Prostate gland (tissue), 2 donors: ENCODE data around the gene KCNE1. TPM values are rescaled to one million over a fixed set of nuclear protein-coding genes. Genes with fewer than 3 reads are reported as not detected.

Experiments used
- DNase-seq: peaks from one replicate; pipeline ENCODE4 v3.0.0-alpha.2; 2019; ENCODE audit warnings: low spot score
- H3K27ac ChIP-seq, 2 donors: fragments of 200-600 bp; sonication (generic); 2 replicates each; pipeline ENCODE4 v1.5.1; 2017 to 2019
- H3K27me3 ChIP-seq: fragments of 200-600 bp; sonication (generic); replicated peaks from 2 replicates; pipeline ENCODE4 v1.5.1; 2019; ENCODE audit not compliant: insufficient read depth
- H3K36me3 ChIP-seq, 2 donors: fragments of 200-600 bp; sonication (generic); 1 replicate in 1 of 2; 2 replicates in 1 of 2; pipeline versions ENCODE4 v1.5.1 to v1.8.1; 2017 to 2019
- H3K4me1 ChIP-seq: fragments of 200-600 bp; sonication (generic); replicated peaks from 2 replicates; pipeline ENCODE4 v1.5.1; 2019
- H3K4me3 ChIP-seq, 2 donors: fragments of 200-600 bp; sonication (generic); 2 replicates each; pipeline ENCODE4 v1.5.1; 2017 to 2019
- H3K9me3 ChIP-seq: fragments of 200-600 bp; sonication (generic); 2 replicates; pipeline ENCODE4 v1.5.1; 2017
- POLR2A ChIP-seq: fragments of 450-650 bp; IDR thresholded peaks from one replicate; pipeline ENCODE4 v1.6.1; 2016; ENCODE audit warnings: antibody characterized with exemption, mild to moderate bottlenecking
- POLR2AphosphoS5 ChIP-seq: sonication (generic); formaldehyde crosslinking; IDR thresholded peaks from one replicate; pipeline ENCODE4 v1.6.1; 2017; ENCODE audit warnings: antibody characterized with exemption
- WGBS: methylation state at CpG from one replicate; pipeline ENCODE4 v1.1.5; 2018; 5-methylcytosine and 5-hydroxymethylcytosine counted together
- intact Hi-C: fragments of 100-400 bp; cut with DNase I; formaldehyde crosslinking; loops from one replicate; pipeline ENCODE4 v1.14.2; 2022
- total RNA-seq, 2 donors: library from RNA; depleted of rRNA; stranded (reverse); fragments of >200 nt; gene quantifications; one replicate each; pipeline ENCODE4 v1.1.0, GENCODE V29; 2016
- TF ChIP-seq, protein P1 (sequence below), 4 experiments: fragments of 200-600 bp in 2 of 4; fragments of 450-650 bp in 2 of 4; sonication (generic) in 2 of 4; IDR thresholded peaks; 1 replicate in 3 of 4; 2 replicates in 1 of 4; pipeline ENCODE4 v1.5.1; 2016 to 2019; ENCODE audit warnings: antibody characterized with exemption in 4 of 4, mild to moderate bottlenecking in 2 of 4, moderate library complexity in 2 of 4

The KCNE1 gene
- total RNA-seq, 2 donors from 2014 or later: 0.32 to 6.7 TPM

DNA sequence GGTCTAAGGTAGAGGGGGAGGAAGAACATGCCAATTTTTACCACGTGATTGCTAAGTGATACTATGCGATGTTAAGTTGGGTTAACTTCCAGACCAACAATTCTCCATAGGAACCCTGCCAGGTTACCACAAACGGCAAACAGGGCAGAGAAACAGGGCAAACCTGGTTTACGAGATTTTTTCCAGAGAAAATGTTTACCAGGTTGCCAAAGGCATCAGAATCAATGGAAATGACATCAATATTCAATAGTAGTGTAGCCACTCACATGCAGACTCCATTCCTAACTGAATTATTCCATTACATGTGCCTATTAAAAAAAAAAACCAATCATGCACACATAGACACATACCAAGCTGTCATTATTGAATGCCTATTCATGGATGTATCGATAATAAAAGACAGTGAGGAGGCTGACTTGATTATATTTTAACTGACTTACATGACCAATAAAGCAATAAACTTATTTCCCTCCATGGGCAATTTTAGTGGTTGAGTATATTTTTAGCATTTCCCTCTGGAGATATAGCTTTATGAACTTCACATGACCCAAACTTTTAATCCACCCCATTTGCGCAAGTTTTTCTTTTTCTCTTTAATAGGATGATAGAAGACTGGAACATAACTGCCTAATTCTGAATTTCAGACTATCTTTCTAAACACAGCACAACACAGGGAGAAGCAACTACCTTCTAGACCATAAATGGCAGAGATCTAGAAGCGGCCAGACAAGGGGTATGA is 40.5 kb upstream of the KCNE1 start:
- H3K4me1 ChIP-seq: no peaks in the 10 kb centered on the region
- 60% methylated on average over 7 of the region's 7 CpGs for WGBS

DNA sequence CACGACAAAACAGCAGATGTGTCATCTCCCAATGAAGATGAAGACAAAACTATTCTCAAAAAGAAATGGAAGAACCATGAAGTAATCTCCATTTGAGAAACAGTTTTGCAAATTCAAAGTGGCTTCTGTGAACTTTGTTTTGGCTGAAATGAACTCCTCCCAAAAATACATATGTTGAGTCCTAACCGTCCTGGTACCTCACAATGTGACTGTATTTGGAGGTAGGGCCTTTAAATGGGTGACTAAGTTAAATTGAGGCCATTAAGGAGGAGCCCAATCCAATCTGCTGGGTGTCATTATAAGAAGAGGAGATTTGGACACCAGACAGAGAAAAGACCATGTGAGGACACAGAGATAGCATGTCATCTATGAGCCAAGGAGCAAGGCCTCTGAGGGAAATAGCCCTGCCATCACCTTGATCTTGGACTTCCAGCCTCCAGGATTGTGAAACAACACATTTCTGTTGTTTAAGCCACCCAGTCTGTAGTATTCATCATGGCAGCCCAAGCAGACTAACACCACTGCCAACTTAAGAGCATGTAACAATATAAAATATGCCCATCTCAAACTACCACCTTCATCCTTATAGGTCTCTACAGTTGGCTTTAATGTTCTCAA is 38.3 kb upstream of the KCNE1 start:
- no peaks in the 10 kb centered on the region for H3K4me1 ChIP-seq
- no peaks in the 10 kb centered on the region for H3K27me3 ChIP-seq
- H3K9me3 ChIP-seq: no peaks in the 10 kb centered on the region
- no peaks in the 10 kb centered on the region for H3K36me3 ChIP-seq
- H3K27ac ChIP-seq: no peak overlapping the region
- no peak for TF ChIP-seq POLR2A
- TF ChIP-seq, protein P1, sequence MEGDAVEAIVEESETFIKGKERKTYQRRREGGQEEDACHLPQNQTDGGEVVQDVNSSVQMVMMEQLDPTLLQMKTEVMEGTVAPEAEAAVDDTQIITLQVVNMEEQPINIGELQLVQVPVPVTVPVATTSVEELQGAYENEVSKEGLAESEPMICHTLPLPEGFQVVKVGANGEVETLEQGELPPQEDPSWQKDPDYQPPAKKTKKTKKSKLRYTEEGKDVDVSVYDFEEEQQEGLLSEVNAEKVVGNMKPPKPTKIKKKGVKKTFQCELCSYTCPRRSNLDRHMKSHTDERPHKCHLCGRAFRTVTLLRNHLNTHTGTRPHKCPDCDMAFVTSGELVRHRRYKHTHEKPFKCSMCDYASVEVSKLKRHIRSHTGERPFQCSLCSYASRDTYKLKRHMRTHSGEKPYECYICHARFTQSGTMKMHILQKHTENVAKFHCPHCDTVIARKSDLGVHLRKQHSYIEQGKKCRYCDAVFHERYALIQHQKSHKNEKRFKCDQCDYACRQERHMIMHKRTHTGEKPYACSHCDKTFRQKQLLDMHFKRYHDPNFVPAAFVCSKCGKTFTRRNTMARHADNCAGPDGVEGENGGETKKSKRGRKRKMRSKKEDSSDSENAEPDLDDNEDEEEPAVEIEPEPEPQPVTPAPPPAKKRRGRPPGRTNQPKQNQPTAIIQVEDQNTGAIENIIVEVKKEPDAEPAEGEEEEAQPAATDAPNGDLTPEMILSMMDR (IDR thresholded peaks at IDR 0.05): no peak
- no peak for TF ChIP-seq POLR2AphosphoS5
- intact Hi-C loops: no loop called here
- no peak for DNase-seq
- no peak overlapping the region for H3K4me3 ChIP-seq
- 75% methylated on average over 2 of the region's 2 CpGs for WGBS

More for the DNA sequence above, 40.5 kb upstream of the KCNE1 start:
- no peak overlapping the region for H3K4me3 ChIP-seq
- no peak for DNase-seq
- intact Hi-C loops: no loop called here
- TF ChIP-seq POLR2AphosphoS5: no peak
- TF ChIP-seq, protein P1 (IDR thresholded peaks at IDR 0.05): no peak
- no peak for TF ChIP-seq POLR2A
- no peaks in the 10 kb centered on the region for H3K9me3 ChIP-seq
- H3K27ac ChIP-seq: no peak overlapping the region
- no peaks in the 10 kb centered on the region for H3K36me3 ChIP-seq
- no peaks in the 10 kb centered on the region for H3K27me3 ChIP-seq

DNA sequence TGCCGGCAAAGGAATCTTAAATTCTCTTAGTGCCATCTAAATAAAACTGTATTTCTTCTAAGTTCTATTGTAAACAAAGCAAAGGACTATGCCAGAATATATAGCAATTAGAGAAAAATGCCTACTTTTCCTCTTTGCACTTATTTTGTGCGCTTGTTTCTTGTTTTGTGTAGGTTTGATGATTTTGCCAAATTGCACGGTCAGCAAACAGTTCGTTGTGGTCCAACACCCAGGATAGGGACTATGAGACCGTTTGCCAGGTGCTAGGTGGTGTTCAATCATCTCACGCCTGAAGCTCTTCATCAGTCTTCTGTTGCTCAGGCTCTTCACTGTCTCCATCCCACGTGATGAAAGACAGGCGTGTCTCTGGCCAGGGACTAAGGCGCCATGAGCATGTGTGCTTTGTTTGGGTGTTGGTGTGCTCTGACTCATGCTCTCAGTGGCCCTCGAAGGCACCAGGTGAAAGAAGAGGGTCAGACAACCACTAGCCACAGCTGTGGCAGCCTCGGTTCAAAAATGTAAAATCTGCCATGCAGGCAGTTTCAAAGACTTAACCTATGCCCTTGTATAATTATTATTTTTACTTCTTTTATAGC is 36.9 kb upstream of the KCNE1 start:
- TF ChIP-seq POLR2A (no peak), POLR2AphosphoS5 (no peak)
- TF ChIP-seq, protein P1 (IDR thresholded peaks at IDR 0.05): no peak
- Histone ChIP-seq H3K27ac (no peak overlapping the region), H3K27me3 (no peaks in the 10 kb centered on the region), H3K4me3 (no peak overlapping the region), H3K36me3 (no peaks in the 10 kb centered on the region), H3K9me3 (no peaks in the 10 kb centered on the region), H3K4me1 (no peaks in the 10 kb centered on the region)
- intact Hi-C loops: no loop called here
- 87% methylated on average over 11 of the region's 11 CpGs for WGBS
- no peak for DNase-seq

DNA sequence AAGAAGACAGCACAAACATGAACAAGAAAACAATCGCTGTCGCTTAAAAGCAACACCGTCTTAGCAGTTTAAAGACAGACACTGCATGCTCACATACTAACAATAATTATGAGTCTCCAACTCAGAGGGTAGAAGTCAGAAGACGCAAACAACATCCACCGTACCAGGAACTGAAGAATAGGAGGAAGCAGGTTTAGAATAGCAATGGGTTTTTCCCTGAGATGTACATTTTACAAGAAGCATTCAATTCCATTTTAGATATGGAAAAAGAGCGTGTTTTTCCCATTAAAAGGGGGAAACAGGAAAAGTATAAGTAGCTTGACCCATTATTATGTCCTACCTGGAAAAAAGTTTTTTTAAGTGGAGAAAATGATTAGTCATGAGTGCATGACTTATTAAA is 34.5 kb upstream of the KCNE1 start:
- H3K9me3 ChIP-seq: no peaks in the 10 kb centered on the region
- intact Hi-C loops: no loop called here
- 83% methylated on average over 6 of the region's 6 CpGs for WGBS
- no peak for DNase-seq
- no peaks in the 10 kb centered on the region for H3K27me3 ChIP-seq
- no peaks in the 10 kb centered on the region for H3K36me3 ChIP-seq
- H3K4me1 ChIP-seq: no peaks in the 10 kb centered on the region
- TF ChIP-seq POLR2A (no peak), POLR2AphosphoS5 (no peak)
- TF ChIP-seq, protein P1 (IDR thresholded peaks at IDR 0.05): no peak
- H3K4me3 ChIP-seq: no peak overlapping the region
- no peak overlapping the region for H3K27ac ChIP-seq
